Rectal smooth muscle tissue (tissue), 1 donor: ENCODE data around the gene UCHL1.
"Not testable (repeated sequence)": the region's sequence is repeated elsewhere in the genome, so short reads cannot be mapped to it uniquely, and the experiment has no call there.

Experiments used
- H3K27ac ChIP-seq: one replicate; pipeline ENCODE4 v1.7.0; 2013; ENCODE audit warnings: low read depth, low read length, inconsistent platforms
- H3K27me3 ChIP-seq: one replicate; pipeline ENCODE4 v1.7.0; 2013; ENCODE audit warnings: low read length; ENCODE audit not compliant: control insufficient read depth, insufficient read depth
- H3K36me3 ChIP-seq: one replicate; pipeline ENCODE4 v1.7.0; 2013; ENCODE audit warnings: low read length; ENCODE audit not compliant: control insufficient read depth, insufficient read depth
- H3K4me1 ChIP-seq: one replicate; pipeline ENCODE4 v1.7.0; 2013; ENCODE audit warnings: low read length; ENCODE audit not compliant: control insufficient read depth, insufficient read depth
- H3K4me3 ChIP-seq: one replicate; pipeline ENCODE4 v1.7.0; 2013; ENCODE audit warnings: low read length
- H3K9ac ChIP-seq: one replicate; pipeline ENCODE4 v1.7.0; 2013; ENCODE audit warnings: low read length

UCHL1 gene

DNA sequence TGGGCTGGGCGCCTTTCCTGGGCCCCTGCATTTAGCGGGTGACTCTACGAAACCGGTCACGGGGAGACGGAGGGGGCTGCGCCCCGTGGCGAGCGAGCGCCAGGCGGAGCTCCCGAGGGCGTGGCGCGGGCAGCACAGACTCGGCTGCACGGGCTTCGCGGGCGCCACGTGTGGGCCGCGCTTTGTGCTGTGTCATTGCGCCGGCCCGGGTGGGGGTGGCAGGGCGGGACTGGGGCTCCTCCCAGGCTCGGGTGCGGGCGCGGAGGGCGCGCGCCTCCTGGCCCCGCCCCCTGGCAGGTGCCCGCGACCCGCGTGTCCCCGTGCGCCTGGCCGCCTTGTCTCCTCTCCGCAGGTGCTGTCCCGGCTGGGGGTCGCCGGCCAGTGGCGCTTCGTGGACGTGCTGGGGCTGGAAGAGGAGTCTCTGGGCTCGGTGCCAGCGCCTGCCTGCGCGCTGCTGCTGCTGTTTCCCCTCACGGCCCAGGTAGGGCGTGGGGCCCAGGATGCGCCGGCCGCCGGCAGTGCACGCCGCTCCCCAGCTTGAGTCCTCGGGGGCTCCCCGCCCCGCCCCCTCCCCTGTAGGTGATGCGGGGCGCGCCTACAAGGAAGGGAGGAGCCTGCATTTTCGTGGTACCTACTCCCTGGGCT, 651 bp downstream of the UCHL1 start:
- H3K9ac ChIP-seq, result no peak overlapping the region
- H3K27ac ChIP-seq, result no peak overlapping the region
- H3K27me3 ChIP-seq, result peaks cover 9% of the 10 kb centered on the region
- H3K4me3 ChIP-seq, result peak overlapping the region; percentile 49
- peaks cover 2% of the 10 kb centered on the region for H3K4me1 ChIP-seq
- H3K36me3 ChIP-seq, result no peaks in the 10 kb centered on the region

DNA sequence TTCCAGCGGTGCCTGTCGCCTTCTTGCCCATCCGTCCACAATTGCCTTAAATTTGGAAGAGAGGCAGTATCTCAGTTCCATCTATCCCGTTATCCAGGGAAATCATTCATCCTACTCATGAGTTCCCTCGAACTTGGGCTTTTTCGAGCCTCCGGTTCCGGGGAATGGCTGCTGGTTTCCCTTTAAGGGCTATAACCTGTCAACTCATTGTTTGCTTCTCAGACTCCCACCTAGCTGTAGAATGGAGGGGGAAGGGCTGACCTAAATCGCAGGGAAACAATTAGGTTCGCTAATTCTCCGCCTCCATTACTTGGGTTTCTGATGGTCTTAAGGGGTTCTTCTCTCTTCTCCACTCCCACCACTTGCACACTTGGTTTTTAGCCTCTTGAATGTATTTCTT, 1.2 kb downstream of the UCHL1 start:
- H3K27me3 ChIP-seq, result peaks cover 9% of the 10 kb centered on the region
- no peak overlapping the region for H3K27ac ChIP-seq
- H3K4me3 ChIP-seq, result peak overlapping the region; percentile 49

DNA sequence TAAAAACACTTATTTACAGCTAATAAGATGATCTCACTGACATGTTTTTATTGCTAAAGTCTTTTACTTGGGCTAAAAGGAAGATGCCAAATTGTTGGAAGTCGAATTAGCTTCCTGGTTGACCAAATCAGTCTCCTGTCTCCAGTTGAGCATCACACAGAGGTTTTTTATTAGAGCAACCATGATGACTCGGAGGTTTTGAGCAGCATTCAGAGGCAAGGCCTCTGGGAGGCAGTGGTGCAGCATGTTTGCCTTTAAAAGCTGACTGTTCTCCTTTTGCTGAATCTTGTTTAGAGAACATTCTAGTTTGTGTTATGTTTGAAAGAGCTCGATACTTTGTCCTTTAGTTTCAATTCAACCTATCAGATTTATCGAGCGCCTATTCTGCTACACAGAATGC, 2.1 kb downstream of the UCHL1 start:
- no peak overlapping the region for H3K9ac ChIP-seq
- H3K4me3 ChIP-seq, result no peak overlapping the region
- peaks cover 2% of the 10 kb centered on the region for H3K4me1 ChIP-seq
- H3K36me3 ChIP-seq, result no peaks in the 10 kb centered on the region
- H3K27ac ChIP-seq, result no peak overlapping the region
- peaks cover 9% of the 10 kb centered on the region for H3K27me3 ChIP-seq

More for the DNA sequence above, 1.2 kb downstream of the UCHL1 start:
- no peak overlapping the region for H3K9ac ChIP-seq
- H3K36me3 ChIP-seq, result no peaks in the 10 kb centered on the region
- peaks cover 2% of the 10 kb centered on the region for H3K4me1 ChIP-seq

DNA sequence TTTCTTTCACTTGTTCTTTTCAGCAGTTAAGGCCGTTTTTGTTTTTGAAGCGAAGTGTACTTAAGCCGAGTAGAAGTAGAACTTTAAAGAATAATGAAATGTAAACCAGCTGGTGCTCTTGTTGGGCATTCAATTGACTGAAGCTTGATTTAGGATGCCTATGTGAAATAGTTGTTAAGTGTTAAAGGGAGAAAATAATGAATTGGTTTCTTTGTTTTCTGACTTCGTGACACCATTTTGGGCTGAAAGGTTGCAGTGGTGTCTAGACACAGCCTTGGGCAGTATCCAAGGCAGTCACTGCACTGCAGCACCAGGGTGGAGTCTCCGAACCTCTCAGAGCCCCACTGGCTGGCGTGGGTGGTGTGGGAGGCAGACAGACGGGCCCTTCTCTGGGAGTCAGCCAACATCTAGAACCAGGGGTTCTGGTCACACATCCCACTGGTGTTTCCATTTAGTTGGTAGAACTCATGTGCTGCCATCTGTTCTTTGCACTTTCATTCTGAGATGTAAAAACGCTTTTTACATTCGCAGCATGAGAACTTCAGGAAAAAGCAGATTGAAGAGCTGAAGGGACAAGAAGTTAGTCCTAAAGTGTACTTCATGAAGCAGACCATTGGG, 3.5 kb downstream of the UCHL1 start:
- H3K36me3 ChIP-seq, result no peaks in the 10 kb centered on the region
- peaks cover 9% of the 10 kb centered on the region for H3K27me3 ChIP-seq
- H3K9ac ChIP-seq, result no peak overlapping the region
- no peak overlapping the region for H3K4me3 ChIP-seq
- peaks cover 2% of the 10 kb centered on the region for H3K4me1 ChIP-seq
- no peak overlapping the region for H3K27ac ChIP-seq

DNA sequence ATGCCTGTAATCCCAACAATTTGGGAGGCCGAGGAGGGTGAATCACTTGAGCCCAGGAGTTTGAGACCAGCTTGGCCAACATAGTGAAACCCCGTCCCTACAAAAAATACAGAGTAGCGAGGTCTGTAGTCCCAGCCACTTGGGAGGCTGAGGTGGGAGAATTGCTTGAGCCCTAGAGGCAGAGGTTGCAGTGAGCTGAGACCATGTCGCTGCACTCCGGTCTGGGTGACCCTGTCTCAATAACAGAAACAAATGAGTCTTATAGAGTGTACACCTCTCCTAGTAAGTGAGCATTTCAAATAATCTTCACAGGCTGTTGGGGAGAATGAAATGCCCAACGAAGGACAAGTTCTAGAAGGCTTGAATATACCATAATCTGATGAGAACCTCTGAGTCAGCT, 5.5 kb downstream of the UCHL1 start:
- H3K4me3 ChIP-seq, result no peak overlapping the region
- H3K27me3 ChIP-seq, result peaks cover 7% of the 10 kb centered on the region
- H3K4me1 ChIP-seq, result peaks cover 2% of the 10 kb centered on the region
- H3K9ac ChIP-seq, result no peak overlapping the region
- H3K36me3 ChIP-seq, result no peaks in the 10 kb centered on the region
- no peak overlapping the region for H3K27ac ChIP-seq

DNA sequence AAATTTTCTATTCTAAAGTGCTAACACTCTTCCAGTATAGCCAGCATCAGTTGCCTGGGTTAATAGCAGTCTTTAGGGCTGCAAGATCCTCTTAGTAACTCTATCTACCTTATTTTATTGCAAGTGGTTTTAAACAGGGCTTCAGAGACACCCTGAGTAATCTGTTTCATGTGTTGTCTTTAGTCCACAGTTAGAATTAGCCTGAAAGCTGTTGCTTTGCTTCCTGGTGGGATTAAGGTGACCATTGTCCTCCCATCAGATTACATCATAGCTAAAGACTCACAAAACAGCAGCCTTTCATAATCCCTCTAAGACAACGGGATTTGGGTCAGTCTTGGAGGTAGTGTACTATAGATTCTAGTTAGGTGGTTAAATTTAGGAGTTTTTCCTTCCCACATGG, 7.5 kb downstream of the UCHL1 start:
- no peak overlapping the region for H3K27ac ChIP-seq

DNA sequence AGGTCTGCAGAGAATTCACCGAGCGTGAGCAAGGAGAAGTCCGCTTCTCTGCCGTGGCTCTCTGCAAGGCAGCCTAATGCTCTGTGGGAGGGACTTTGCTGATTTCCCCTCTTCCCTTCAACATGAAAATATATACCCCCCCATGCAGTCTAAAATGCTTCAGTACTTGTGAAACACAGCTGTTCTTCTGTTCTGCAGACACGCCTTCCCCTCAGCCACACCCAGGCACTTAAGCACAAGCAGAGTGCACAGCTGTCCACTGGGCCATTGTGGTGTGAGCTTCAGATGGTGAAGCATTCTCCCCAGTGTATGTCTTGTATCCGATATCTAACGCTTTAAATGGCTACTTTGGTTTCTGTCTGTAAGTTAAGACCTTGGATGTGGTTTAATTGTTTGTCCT, 11.3 kb downstream of the UCHL1 start:
- no peak overlapping the region for H3K27ac ChIP-seq
- H3K4me3 ChIP-seq, result no peak overlapping the region
- H3K27me3 ChIP-seq, result no peaks in the 10 kb centered on the region
- H3K4me1 ChIP-seq, result no peaks in the 10 kb centered on the region
- no peaks in the 10 kb centered on the region for H3K36me3 ChIP-seq
- H3K9ac ChIP-seq, result no peak overlapping the region

More for the DNA sequence above, 7.5 kb downstream of the UCHL1 start:
- no peak overlapping the region for H3K9ac ChIP-seq
- H3K36me3 ChIP-seq, result no peaks in the 10 kb centered on the region
- H3K4me3 ChIP-seq, result no peak overlapping the region
- no peaks in the 10 kb centered on the region for H3K27me3 ChIP-seq
- H3K4me1 ChIP-seq, result no peaks in the 10 kb centered on the region

DNA sequence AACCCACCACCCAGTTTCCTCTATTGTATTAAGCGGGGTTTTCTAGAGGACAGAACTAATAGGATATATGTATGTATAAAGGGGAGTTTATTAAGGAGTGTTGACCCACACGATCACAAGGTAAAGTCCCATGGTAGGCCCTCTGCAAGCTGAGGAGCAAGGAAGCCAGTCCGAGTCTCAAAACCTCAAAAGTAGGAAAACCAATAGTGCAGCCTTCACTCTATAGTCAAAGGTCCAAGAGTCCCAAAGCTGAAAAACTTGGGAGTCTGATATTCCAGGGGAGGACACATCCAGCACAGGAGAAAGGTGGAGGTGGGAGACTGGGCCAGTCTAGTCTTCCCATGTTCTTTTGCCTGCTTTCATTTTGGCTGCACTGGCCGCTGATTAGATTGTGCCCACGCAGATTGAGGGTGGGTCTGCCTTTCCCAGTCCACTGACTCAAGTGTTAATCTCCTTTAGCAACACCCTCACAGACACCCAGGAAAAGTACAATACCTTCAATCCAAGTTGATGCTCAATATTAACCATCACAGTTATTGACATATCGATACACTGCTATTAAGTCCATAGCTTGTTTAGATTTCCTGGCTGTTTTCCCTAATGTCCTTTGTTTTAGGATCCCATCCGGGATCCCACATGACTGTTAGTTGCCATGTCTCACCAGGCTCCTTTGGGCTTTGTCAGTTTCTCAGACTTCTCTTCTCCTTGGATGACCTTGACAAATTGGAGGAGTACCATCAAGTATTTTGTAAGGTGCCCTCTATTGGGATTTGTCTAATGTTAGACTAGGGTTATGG, 12.2 kb downstream of the UCHL1 start:
- H3K27me3 ChIP-seq, result no peaks in the 10 kb centered on the region
- no peak overlapping the region for H3K4me3 ChIP-seq
- no peaks in the 10 kb centered on the region for H3K4me1 ChIP-seq
- no peak overlapping the region for H3K9ac ChIP-seq
- no peak overlapping the region for H3K27ac ChIP-seq
- no peaks in the 10 kb centered on the region for H3K36me3 ChIP-seq

DNA sequence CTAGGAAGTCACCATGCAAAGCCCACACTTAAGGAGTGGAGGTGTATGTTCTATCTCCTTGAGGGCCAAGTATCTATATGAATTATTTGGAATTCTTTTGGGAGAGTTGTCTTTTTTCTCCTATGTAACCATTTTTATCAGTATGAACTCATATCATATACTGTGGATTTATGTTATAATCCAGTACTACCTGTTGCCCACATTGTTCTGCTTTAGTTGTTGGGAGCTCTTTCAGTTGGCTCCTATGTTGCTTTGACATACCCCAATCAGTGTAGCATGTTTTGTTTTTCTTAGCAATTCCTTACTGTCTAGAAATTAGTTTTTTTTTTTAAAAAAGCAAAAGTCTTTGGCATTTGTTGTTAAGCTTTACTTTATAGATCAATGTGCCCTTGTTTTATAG, 13.0 kb downstream of the UCHL1 start:
- no peaks in the 10 kb centered on the region for H3K36me3 ChIP-seq
- H3K27ac ChIP-seq, result no peak overlapping the region
- H3K4me3 ChIP-seq, result no peak overlapping the region
- H3K4me1 ChIP-seq, result no peaks in the 10 kb centered on the region
- no peaks in the 10 kb centered on the region for H3K27me3 ChIP-seq
- H3K9ac ChIP-seq, result no peak overlapping the region

DNA sequence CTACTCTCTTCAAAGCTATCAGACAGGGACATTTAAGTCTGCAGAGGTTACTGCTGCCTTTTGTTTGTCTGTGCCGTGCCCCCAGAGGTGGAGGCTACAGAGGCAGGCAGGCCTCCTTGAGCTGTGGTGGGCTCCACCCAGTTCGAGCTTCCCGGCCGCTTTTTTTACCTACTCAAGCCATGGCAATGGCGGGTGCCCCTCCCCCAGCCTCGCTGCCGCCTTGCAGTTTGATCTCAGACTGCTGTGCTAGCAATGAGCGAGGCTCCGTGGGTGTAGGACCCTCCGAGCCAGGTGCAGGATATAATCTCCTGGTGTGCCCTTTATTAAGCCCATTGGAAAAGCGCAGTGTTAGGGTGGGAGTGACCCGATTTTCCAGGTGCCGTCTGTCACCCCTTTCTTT, 19.2 kb downstream of the UCHL1 start:
- H3K9ac ChIP-seq, H3K4me1 ChIP-seq, H3K36me3 ChIP-seq, H3K27me3 ChIP-seq, H3K27ac ChIP-seq, H3K4me3 ChIP-seq: not testable (repeated sequence)

DNA sequence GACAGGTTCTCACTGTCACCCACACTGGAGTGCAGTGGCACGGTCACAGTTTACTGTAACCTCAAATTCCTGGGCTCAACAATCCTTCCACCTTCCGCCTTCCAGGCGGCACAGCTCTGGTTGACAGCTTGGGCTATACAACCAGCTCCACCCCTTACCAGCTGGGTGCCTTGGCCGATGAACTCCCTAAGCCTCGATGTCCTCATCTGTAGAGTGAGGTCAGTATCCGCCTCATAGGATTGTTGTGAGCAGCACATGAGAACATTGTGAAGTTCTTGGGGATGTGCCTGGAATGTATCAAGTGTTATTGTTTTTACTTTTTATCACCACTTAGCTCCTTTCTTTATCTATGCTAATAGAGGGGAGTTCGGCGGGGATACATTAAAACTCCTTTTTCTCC, 23.3 kb downstream of the UCHL1 start:
- H3K27me3 ChIP-seq, result no peaks in the 10 kb centered on the region
- H3K9ac ChIP-seq, result no peak overlapping the region
- no peak overlapping the region for H3K4me3 ChIP-seq
- no peaks in the 10 kb centered on the region for H3K4me1 ChIP-seq
- H3K36me3 ChIP-seq, result no peaks in the 10 kb centered on the region
- H3K27ac ChIP-seq, result no peak overlapping the region

DNA sequence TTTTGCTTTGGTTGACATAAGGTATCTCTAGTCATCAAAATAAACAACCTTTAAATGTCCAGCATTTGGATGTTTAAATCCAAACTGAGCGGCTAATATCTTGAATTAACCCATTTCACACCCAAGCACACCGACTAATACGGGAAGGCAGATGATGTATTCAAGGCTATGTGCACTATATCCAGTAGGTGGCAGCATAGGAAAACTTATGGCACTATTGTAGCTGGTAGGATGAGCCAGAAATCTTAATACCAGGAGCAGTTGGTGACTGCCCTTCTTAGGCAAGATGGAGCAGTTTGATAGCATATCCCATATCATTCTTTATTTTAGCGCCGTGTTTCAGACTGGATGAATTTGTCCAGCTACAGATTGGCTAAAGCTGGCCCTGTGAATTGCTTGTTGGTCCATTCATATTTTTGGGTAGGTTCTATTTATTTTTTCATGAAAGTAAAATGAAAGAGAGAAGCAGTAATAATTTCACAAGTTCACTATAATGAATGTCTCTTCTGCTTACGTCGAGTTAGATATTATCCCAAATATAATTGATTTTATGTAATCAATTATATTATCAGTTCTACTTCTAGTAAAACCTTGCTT, 24.4 kb downstream of the UCHL1 start:
- Histone ChIP-seq H3K9ac (no peak overlapping the region), H3K4me1 (no peaks in the 10 kb centered on the region), H3K4me3 (no peak overlapping the region), H3K27me3 (no peaks in the 10 kb centered on the region), H3K27ac (no peak overlapping the region), H3K36me3 (no peaks in the 10 kb centered on the region)
